Measurements from ENCODE around the gene ADAMTSL2. TPM values are rescaled to one million over a fixed set of nuclear protein-coding genes. Genes with fewer than 3 reads are reported as not detected.

Gene ADAMTSL2
- total and polyA plus RNA-seq, 9 donors = 0.27 to 18.5 (median 1.9) TPM

DNA sequence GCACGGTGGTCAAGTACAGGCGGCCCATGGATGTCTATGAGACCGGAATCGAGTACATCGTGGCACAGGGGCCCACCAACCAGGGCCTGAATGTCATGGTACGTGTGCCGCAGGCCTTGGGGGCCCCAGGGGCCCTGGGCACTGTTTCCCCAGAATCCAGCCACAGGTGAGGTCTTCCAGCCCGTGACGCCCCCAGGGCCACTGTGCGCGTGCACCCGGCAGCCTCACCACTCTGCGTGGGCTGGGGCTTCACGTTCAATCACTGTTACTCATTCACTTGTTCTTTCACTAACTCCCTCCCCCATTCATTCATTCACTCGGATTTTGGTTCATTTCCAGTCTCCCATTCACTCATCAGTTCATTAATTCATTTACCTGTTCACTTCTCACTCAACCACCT lies 12.6 kb downstream of the ADAMTSL2 start:
- Histone ChIP-seq H3K36me3 (no peaks in the 10 kb centered on the region), H3K4me3 (no peak overlapping the region), H3K27me3 (no peaks in the 10 kb centered on the region), H3K4me1 (ENCODE audit: insufficient read depth) (peaks cover 4% of the 10 kb centered on the region), H3K27ac (no peak overlapping the region), H3K9me3 (no peaks in the 10 kb centered on the region)
- 83 to 91% (median 89%) methylated on average over 15 of the region's 15 CpGs for WGBS, 3 donors
- intact Hi-C loops (cut with DNase I) = no loop called here
- TF ChIP-seq EP300 (IDR thresholded peaks at IDR 0.05) = no peak
- TF ChIP-seq, protein P1, sequence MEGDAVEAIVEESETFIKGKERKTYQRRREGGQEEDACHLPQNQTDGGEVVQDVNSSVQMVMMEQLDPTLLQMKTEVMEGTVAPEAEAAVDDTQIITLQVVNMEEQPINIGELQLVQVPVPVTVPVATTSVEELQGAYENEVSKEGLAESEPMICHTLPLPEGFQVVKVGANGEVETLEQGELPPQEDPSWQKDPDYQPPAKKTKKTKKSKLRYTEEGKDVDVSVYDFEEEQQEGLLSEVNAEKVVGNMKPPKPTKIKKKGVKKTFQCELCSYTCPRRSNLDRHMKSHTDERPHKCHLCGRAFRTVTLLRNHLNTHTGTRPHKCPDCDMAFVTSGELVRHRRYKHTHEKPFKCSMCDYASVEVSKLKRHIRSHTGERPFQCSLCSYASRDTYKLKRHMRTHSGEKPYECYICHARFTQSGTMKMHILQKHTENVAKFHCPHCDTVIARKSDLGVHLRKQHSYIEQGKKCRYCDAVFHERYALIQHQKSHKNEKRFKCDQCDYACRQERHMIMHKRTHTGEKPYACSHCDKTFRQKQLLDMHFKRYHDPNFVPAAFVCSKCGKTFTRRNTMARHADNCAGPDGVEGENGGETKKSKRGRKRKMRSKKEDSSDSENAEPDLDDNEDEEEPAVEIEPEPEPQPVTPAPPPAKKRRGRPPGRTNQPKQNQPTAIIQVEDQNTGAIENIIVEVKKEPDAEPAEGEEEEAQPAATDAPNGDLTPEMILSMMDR (IDR thresholded peaks at IDR 0.05) = no peak
- TF ChIP-seq POLR2A (IDR thresholded peaks at IDR 0.05) = no peak
- DNase-seq = no peak

DNA sequence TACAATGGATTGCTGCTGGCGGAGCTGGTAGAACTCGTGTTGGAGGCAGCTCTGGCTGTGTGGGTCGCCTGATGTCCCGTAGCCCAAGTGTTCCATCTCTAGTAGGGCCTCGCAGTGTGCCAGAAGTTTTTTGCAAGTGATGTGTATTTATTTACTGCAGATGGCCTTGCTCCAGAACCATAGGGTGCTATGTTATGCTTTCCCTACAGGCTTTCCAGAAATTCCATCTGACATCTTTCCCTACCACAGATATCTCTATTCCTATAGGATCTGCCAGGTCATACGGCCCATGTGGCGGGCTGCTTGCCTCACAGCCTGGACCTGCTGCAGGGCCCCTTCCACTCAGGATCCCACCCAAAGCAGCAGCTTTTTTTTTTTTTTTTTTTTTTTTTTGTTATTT lies 16.9 kb downstream of the ADAMTSL2 start:
- no peaks in the 10 kb centered on the region for H3K9me3 ChIP-seq
- DNase-seq = no peak
- no peak overlapping the region for H3K27ac ChIP-seq
- intact Hi-C loops (cut with DNase I) = no loop called here
- WGBS, 3 donors = 81 to 88% (median 81%) methylated on average over 7 of the region's 7 CpGs
- H3K4me1 ChIP-seq (ENCODE audit: insufficient read depth) = peaks cover 1% of the 10 kb centered on the region
- H3K4me3 ChIP-seq = no peak overlapping the region
- no peaks in the 10 kb centered on the region for H3K27me3 ChIP-seq
- no peaks in the 10 kb centered on the region for H3K36me3 ChIP-seq
- no peak for TF ChIP-seq EP300 (IDR thresholded peaks at IDR 0.05)
- TF ChIP-seq, protein P1 (IDR thresholded peaks at IDR 0.05) = no peak
- no peak for TF ChIP-seq POLR2A (IDR thresholded peaks at IDR 0.05)

- no peak overlapping the region for H3K4me3 ChIP-seq
- H3K27me3 ChIP-seq = no peaks in the 10 kb centered on the region
- no peaks in the 10 kb centered on the region for H3K4me1 ChIP-seq (ENCODE audit: insufficient read depth)
- no peak overlapping the region for H3K27ac ChIP-seq
- TF ChIP-seq EP300 (IDR thresholded peaks at IDR 0.05) = no peak
- TF ChIP-seq, protein P1 (IDR thresholded peaks at IDR 0.05) = no peak
- TF ChIP-seq POLR2A (IDR thresholded peaks at IDR 0.05) = no peak
- 93 to 96% (median 94%) methylated on average over 8 of the region's 8 CpGs for WGBS, 3 donors
- H3K36me3 ChIP-seq = no peaks in the 10 kb centered on the region
- no peak for DNase-seq
- intact Hi-C loops (cut with DNase I) = no loop called here
- H3K9me3 ChIP-seq = no peaks in the 10 kb centered on the region
These were observed 17.7 kb downstream of the ADAMTSL2 start for GRCh38 chr9:133552236-133552635.

DNA sequence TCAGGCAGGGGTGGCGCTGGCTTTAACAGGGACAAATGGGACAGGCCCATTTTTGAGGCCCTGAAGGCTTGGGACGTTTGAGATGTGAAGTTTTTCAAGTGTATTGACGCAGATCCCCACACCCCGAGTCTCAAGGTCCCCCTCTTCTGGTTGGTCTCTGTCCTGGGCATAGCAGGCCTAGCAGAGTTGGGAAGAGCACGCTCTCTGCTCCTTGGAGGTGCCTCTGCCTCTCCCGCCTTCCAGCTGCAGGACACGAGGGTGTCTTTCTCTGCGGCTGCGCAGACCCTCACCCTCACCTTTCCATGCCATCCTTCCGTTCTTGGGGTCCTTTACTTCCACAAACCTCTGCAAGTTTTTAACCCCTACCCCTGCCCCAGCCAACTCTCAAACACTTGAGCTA lies 18.6 kb downstream of the ADAMTSL2 start:
- 90 to 94% (median 92%) methylated on average over 10 of the region's 10 CpGs for WGBS, 3 donors
- TF ChIP-seq EP300 (IDR thresholded peaks at IDR 0.05) (no peak), POLR2A (IDR thresholded peaks at IDR 0.05) (no peak)
- TF ChIP-seq, protein P1 (IDR thresholded peaks at IDR 0.05) = no peak
- Histone ChIP-seq H3K27ac (no peak overlapping the region), H3K4me1 (ENCODE audit: insufficient read depth) (no peaks in the 10 kb centered on the region), H3K9me3 (no peaks in the 10 kb centered on the region), H3K27me3 (no peaks in the 10 kb centered on the region), H3K4me3 (no peak overlapping the region), H3K36me3 (no peaks in the 10 kb centered on the region)
- DNase-seq = no peak
- intact Hi-C loops (cut with DNase I) = no loop called here

Data from ovary (tissue), 9 donors.